Gastroesophageal sphincter (tissue), 3 donors: ENCODE measurements around the gene SATB1.

Experiments
- CTCF ChIP-seq, 4 experiments: fragments of 200-600 bp in 2 of 4; fragments of 450-650 bp in 2 of 4; sonication (generic) in 1 of 4; IDR thresholded peaks; one replicate each; pipeline ENCODE4 v1.5.1; 2017 to 2019; ENCODE audit warnings: antibody characterized with exemption in 4 of 4, mild to moderate bottlenecking in 2 of 4, moderate library complexity in 2 of 4
- EP300 ChIP-seq: sonication (generic); formaldehyde crosslinking; IDR thresholded peaks from one replicate; pipeline ENCODE4 v1.6.1; 2017; ENCODE audit warnings: antibody characterized with exemption, mild to moderate bottlenecking
- POLR2AphosphoS5 ChIP-seq: sonication (generic); formaldehyde crosslinking; IDR thresholded peaks from one replicate; pipeline ENCODE4 v1.6.1; 2017; ENCODE audit warnings: antibody characterized with exemption

- TF ChIP-seq CTCF (IDR thresholded peaks at IDR 0.05) (no peak), EP300 (no peak), POLR2AphosphoS5 (no peak)
Observed at GRCh38 chr3:18345015-18345367, 80.1 kb downstream of the SATB1 start.
